GOT3 (cell line): ENCODE data around the gene TFPI2.
"Not testable (repeated sequence)": the region's sequence is repeated elsewhere in the genome, so short reads cannot be mapped to it uniquely, and the experiment has no call there.

Experiments
- DNase-seq: peaks from one replicate; lab custom pipeline; 2025; ENCODE audit warnings: mixed read lengths; lab: John Stamatoyannopoulos, UW

TFPI2 gene

GRCh38 chr7:93890464-93891068 is at the start of gene TFPI2:
Gene TFPI2 (minus strand): TSS chr7:93890753. CDS start chr7:93890678, 75 bp downstream.
- DNase-seq: no peak

GRCh38 chr7:93938293-93938692 is 47.7 kb upstream of the TFPI2 start:
- DNase-seq: no peak

- no peak for DNase-seq
Observed at GRCh38 chr7:93937818-93938217, 47.3 kb upstream of the TFPI2 start.

- DNase-seq: no peak
Observed at GRCh38 chr7:93935102-93935501, 44.5 kb upstream of the TFPI2 start.

- DNase-seq: no peak
Observed at GRCh38 chr7:93933156-93933555, 42.6 kb upstream of the TFPI2 start.

- DNase-seq: no peak
Observed at GRCh38 chr7:93931655-93932054, 41.1 kb upstream of the TFPI2 start.

GRCh38 chr7:93927585-93927984 is 37.0 kb upstream of the TFPI2 start:
- no peak for DNase-seq

- DNase-seq: no peak
Observed at GRCh38 chr7:93926800-93927199, 36.2 kb upstream of the TFPI2 start.

DNA sequence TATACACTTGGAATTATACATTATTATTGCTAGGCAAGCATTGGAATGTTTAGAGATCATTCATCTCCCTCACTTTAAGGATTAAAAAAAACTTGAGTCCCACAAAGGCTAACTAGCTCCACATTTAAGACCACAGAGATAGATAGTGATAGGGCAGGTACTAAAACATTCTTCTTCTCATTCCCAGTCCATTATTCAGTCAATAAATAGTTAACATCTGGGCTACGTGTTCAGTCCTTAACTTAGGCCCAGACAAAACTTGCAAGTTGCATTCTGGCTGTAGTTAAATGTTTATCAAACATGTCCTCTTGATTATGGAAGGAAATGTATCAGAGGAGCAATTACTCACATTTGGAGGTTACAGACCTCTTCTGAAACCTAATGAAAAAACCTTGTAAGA is 33.4 kb upstream of the TFPI2 start:
- no peak for DNase-seq

DNA sequence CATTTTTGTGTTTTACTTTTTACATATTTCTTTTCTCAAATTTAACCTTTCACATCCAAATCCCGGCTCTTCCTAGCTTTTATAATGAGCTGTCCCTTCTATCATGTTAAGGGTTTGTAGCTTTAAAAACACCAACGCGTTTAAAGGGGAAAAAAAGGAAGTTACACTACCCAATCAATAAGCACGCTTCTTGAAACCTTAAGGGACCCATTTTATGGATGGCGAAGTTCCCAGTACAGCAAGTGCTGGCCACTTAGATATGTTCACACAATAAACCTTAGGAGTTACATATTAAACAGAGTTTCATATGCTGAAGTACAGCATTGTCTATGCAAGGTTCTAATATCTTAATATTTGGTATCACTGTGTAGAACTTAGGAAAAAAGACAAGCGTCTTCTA is 32.7 kb upstream of the TFPI2 start:
- DNase-seq: no peak

GRCh38 chr7:93921607-93922566 is 31.3 kb upstream of the TFPI2 start, which contains the start of gene GNG11:
Gene GNG11 (plus strand): TSS chr7:93921735. CDS start chr7:93922138, 403 bp downstream.
- DNase-seq: peak; percentile 35

- no peak for DNase-seq
Observed at GRCh38 chr7:93921186-93921585, 30.6 kb upstream of the TFPI2 start.

- DNase-seq: no peak
Observed at GRCh38 chr7:93920496-93921182, 30.1 kb upstream of the TFPI2 start.

DNA sequence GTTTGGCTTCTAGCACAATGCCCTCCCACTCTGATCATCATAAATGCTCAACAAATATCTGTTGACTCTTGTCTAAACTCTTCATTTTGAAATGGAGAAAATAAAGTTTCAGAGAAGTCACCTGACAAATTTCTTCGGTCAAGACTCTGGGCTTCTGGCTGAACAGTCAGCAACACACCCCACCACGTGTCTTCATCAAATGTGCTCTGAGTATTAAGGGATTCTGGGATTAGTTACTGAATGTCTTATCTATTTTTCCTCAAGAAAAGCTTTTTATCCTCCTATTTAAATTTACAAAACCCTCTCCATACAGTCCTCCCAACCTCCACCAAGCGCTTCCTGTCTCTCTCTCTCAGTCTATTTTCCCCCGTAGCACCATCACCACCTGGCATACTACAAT is 25.8 kb upstream of the TFPI2 start:
- not testable (repeated sequence) for DNase-seq

- DNase-seq: not testable (repeated sequence)
Observed at GRCh38 chr7:93915888-93916287, 25.3 kb upstream of the TFPI2 start.

- not testable (repeated sequence) for DNase-seq
Observed at GRCh38 chr7:93915206-93915842, 24.8 kb upstream of the TFPI2 start.

DNA sequence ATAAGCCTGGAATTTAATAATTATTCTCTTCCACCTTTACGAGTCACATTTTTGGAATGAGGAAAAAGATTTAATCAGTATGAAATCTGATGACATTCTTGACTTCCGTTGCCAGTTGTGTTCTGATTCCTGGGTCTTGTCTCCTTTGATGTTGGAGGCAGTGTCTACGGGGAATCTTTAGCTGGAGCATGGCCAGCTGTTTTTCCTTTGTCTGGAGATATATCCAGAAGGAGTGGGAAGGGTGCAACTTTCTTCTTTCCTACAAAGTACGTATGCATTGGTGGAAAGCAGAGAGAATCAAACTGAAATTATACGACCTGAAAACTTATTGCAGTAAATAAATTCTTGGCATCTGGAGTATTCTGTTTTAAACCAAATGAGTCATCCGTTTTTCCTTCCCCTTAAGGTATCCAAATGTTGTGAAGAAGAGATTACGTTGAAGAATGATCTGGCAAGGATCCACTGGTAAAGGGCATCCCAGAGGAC is 24.1 kb upstream of the TFPI2 start:
- no peak for DNase-seq

GRCh38 chr7:93913197-93913596 is 22.6 kb upstream of the TFPI2 start:
- no peak for DNase-seq

GRCh38 chr7:93911661-93912060 is 21.1 kb upstream of the TFPI2 start:
- DNase-seq: not testable (repeated sequence)

GRCh38 chr7:93911242-93911641 is 20.7 kb upstream of the TFPI2 start:
- not testable (repeated sequence) for DNase-seq

- no peak for DNase-seq
Observed at GRCh38 chr7:93910076-93910994, 19.8 kb upstream of the TFPI2 start.
